Measurements from ENCODE around the gene GYPC.
A peak's percentile ranks its signal among the peaks of the same experiment; 100 is the strongest.
"Not testable (repeated sequence)": the region's sequence is repeated elsewhere in the genome, so short reads cannot be mapped to it uniquely, and the experiment has no call there.

Gene GYPC

DNA sequence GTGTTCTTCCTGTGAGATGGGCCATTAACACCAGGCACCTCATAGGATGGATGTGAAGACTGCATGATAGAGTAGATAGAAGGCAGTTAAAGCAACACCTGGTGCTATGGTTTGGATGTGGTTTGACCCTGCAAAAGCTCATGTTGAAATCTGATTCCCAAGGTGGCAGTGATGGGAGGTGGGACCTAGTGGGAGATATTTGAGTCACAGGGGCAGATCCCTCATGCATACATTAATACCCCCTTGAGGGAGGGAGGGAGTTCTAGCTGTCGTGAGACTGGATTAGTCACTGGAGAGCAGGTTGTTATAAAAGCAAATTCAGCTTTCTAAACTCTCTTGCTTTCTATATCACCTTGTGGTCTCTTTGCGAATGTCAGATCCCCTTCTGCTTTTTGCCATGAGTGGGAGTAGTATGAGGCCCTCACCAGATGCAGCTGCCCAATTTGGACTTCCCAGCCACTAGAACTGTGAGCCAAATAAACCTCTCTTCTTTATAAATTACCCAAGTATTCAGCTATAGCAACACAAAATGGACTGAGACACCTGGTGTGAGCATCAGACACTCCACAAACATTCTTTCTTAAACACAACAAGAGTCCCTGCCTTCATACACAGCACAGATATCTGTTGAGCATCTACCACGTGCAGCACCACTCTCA lies 37.1 kb downstream of the GYPC start:
- H3K27me3 ChIP-seq (ENCODE audit: insufficient read depth, insufficient read length); DNase-seq (ENCODE audit: low read depth, low spot score); H3K9ac ChIP-seq (ENCODE audit: insufficient read length, low read depth); H3K4me3 ChIP-seq (ENCODE audit: insufficient read length, low read depth); H3K4me1 ChIP-seq (ENCODE audit: insufficient read depth, insufficient read length): not testable (repeated sequence)
- Histone ChIP-seq H3K36me3 (ENCODE audit: insufficient read depth, insufficient read length, low read length) (peaks cover 37% of the 10 kb centered on the region), H3K9me3 (ENCODE audit: insufficient read depth, low read length) (peaks cover 11% of the 10 kb centered on the region; the same call in 1 of the 2 replicates)

DNA sequence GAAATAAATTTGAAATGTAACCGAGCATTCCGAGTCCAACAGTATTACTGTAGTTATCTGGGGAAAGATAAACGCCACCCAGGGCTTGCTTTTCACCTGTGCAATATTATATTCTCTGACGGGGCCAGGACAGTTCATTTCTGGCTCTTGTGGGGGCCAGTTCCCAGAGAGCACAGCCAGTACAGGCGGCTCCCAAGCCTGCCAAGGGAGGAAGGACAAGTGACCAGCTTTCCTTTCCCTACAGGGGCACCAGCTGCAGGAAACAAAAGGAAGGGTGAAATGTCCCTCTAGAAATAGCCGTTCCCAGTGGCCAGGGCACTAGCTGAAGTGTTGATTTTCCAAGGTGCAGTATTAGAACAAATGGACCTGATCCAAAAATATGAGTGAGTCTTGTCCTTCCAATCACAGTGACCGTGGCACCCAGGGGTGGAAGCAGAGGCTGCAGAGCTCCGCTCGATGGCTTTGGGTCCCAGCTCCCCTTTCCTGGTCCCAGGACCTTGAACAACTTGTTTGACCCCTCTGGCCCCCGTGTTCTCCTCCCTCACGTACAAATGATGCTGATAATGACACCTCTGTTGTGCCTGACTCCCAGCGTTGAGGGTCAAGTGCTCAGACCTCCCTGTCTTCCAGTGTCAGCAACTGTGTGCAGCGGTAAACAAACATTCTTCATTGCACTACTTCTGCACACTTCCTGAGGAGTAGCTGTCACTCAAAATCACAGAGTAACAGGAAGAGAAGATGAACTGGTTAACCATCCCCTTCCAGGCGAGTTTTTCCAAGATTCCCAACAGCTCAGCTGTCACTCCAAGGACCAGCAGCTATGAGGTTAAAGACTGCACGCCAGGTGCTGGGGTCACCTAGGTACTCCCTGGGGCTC lies 40.9 kb downstream of the GYPC start:
- Histone ChIP-seq H3K36me3 (ENCODE audit: insufficient read depth, insufficient read length, low read length) (peaks cover 34% of the 10 kb centered on the region), H3K9ac (ENCODE audit: insufficient read length, low read depth) (no peak overlapping the region), H3K4me1 (ENCODE audit: insufficient read depth, insufficient read length) (no peaks in the 10 kb centered on the region), H3K27me3 (ENCODE audit: insufficient read depth, insufficient read length) (no peaks in the 10 kb centered on the region), H3K4me3 (ENCODE audit: insufficient read length, low read depth) (no peak overlapping the region), H3K9me3 (ENCODE audit: insufficient read depth, low read length) (peaks cover 18% of the 10 kb centered on the region; the same call in 1 of the 2 replicates)
- no peak for DNase-seq (ENCODE audit: low read depth, low spot score)
- TF ChIP-seq YY1 (IDR thresholded peaks at IDR 0.05; ENCODE audit: insufficient read depth, insufficient read length): no peak
- TF ChIP-seq SUZ12 (IDR thresholded peaks at IDR 0.05; ENCODE audit: extremely low read depth, insufficient read depth, insufficient read length): no peak
- no peak for TF ChIP-seq ZNF274 (IDR thresholded peaks at IDR 0.05; ENCODE audit: low read depth, low read length)

DNA sequence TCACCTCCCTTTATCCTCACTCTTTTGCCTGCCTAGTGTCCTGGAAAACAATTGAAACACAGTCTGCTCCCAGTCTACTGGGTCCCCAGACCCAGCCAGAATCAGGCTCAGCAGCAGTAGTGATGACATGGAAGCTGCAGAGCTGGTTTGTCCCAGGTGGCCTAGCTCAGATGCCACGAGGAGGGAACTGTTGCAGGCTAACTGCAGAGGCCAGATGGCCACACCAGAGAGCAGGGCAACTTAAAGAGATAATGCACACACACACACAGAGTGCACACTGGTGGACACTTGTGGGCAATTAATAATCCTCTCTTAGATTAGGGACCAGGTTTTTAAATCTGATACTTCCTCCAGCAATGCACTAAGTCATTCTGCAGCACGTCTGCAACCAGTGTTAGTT lies 42.4 kb downstream of the GYPC start:
- Histone ChIP-seq H3K27me3 (ENCODE audit: insufficient read depth, insufficient read length) (no peaks in the 10 kb centered on the region), H3K9me3 (ENCODE audit: insufficient read depth, low read length) (peaks cover 15% of the 10 kb centered on the region; the same call in 1 of the 2 replicates), H3K9ac (ENCODE audit: insufficient read length, low read depth) (no peak overlapping the region), H3K4me1 (ENCODE audit: insufficient read depth, insufficient read length) (no peaks in the 10 kb centered on the region), H3K36me3 (ENCODE audit: insufficient read depth, insufficient read length, low read length) (peaks cover 34% of the 10 kb centered on the region), H3K4me3 (ENCODE audit: insufficient read length, low read depth) (no peak overlapping the region)
- DNase-seq (ENCODE audit: low read depth, low spot score): no peak
- TF ChIP-seq SUZ12 (IDR thresholded peaks at IDR 0.05; ENCODE audit: extremely low read depth, insufficient read depth, insufficient read length) (no peak), YY1 (IDR thresholded peaks at IDR 0.05; ENCODE audit: insufficient read depth, insufficient read length) (no peak), ZNF274 (IDR thresholded peaks at IDR 0.05; ENCODE audit: low read depth, low read length) (no peak)

DNA sequence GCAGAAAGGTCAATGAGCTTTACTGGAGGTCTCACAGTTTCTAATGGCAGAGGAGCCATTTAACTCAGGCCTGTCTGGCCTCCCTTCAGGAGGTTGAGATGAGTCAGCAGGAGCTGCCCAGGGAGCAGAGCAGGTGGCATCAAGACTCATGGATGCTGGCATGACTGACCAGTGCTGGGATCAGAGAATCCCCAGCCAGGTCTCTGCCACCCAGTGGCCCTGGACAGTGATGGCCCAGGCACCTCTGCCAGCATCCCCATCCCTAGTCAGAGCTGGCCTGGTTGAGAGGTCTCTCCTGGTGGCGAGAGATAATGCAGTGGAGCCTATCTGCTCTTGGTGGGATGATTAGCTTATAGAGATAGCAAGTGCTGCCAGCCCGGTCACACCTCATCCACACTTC lies 43.1 kb downstream of the GYPC start:
- no peak for TF ChIP-seq YY1 (IDR thresholded peaks at IDR 0.05; ENCODE audit: insufficient read depth, insufficient read length)
- no peak for TF ChIP-seq ZNF274 (IDR thresholded peaks at IDR 0.05; ENCODE audit: low read depth, low read length)
- no peak for TF ChIP-seq SUZ12 (IDR thresholded peaks at IDR 0.05; ENCODE audit: extremely low read depth, insufficient read depth, insufficient read length)
- no peak for DNase-seq (ENCODE audit: low read depth, low spot score)
- peaks cover 28% of the 10 kb centered on the region for H3K36me3 ChIP-seq (ENCODE audit: insufficient read depth, insufficient read length, low read length)

DNA sequence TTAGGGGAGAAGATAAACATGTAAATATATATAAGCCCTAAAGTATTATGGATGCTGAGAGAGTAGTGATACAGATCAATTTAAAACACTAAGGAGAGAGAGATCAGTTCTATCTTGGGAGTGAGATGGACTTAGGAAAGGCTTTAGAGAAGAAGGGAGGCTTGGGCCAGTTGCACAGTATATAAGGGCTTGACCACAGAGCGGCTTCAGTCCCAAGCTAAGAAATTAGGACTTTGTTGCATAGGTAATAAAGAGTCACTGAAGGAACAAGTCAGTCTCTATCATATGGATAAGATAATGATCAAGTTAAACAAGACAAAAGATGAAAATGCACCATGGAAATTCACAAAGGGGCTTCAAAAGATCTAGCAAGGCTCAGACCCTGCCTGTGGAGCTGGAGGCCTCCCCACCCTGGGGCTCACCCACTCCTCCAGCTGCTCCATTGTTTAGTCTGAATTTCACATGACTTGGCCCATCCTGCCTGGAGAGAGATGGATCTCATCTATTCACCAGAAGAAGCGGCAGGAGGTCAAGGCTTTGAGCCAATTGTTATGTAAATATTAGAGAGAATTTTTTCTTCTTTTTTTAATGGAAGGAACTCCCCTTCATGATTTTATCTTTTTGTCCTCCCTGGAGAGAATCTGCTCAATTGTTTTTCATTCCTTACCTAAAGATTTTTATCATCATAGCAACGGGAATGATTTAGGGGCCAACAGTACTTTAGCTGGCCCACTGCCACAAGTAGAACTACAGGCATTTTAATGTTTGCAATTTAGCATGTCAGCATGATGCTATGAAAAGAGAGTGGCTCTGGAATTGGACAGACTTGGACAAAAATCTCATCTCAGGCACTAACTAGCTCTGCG lies 44.0 kb downstream of the GYPC start:
- peak; percentile 57 for DNase-seq (ENCODE audit: low read depth, low spot score)
- Histone ChIP-seq H3K9ac (ENCODE audit: insufficient read length, low read depth) (no peak overlapping the region), H3K4me3 (ENCODE audit: insufficient read length, low read depth) (no peak overlapping the region), H3K36me3 (ENCODE audit: insufficient read depth, insufficient read length, low read length) (peaks cover 24% of the 10 kb centered on the region), H3K27me3 (ENCODE audit: insufficient read depth, insufficient read length) (no peaks in the 10 kb centered on the region), H3K9me3 (ENCODE audit: insufficient read depth, low read length) (peaks cover 12% of the 10 kb centered on the region; the same call in 1 of the 2 replicates), H3K4me1 (ENCODE audit: insufficient read depth, insufficient read length) (no peaks in the 10 kb centered on the region)
- TF ChIP-seq YY1 (IDR thresholded peaks at IDR 0.05; ENCODE audit: insufficient read depth, insufficient read length) (no peak), SUZ12 (IDR thresholded peaks at IDR 0.05; ENCODE audit: extremely low read depth, insufficient read depth, insufficient read length) (no peak), ZNF274 (IDR thresholded peaks at IDR 0.05; ENCODE audit: low read depth, low read length) (no peak)

More for the DNA sequence above, 43.1 kb downstream of the GYPC start:
- Histone ChIP-seq H3K9ac (ENCODE audit: insufficient read length, low read depth) (no peak overlapping the region), H3K27me3 (ENCODE audit: insufficient read depth, insufficient read length) (no peaks in the 10 kb centered on the region), H3K4me1 (ENCODE audit: insufficient read depth, insufficient read length) (no peaks in the 10 kb centered on the region), H3K4me3 (ENCODE audit: insufficient read length, low read depth) (no peak overlapping the region), H3K9me3 (ENCODE audit: insufficient read depth, low read length) (peaks cover 12% of the 10 kb centered on the region; the same call in 1 of the 2 replicates)

DNA sequence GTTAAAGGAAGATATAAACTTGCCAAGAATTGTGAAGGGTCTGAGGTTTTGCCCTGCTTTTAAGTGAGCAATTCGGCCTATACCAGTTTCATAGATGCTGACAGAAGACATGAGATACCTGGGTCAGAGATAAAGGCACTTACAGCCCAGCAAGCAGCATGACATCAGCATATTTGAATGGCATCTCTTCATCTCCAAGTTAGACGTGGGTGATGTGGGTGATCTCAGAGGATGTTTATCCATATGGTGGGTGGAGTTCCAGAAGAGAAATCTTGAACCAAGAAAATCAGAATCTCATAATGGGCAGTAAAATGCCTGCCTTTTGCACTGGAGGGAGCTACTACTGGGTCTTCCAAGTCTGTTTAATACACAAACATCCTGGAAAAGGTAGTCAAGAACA lies 44.7 kb downstream of the GYPC start:
- H3K27me3 ChIP-seq (ENCODE audit: insufficient read depth, insufficient read length): no peaks in the 10 kb centered on the region
- no peak for DNase-seq (ENCODE audit: low read depth, low spot score)
- no peaks in the 10 kb centered on the region for H3K4me1 ChIP-seq (ENCODE audit: insufficient read depth, insufficient read length)
- H3K4me3 ChIP-seq (ENCODE audit: insufficient read length, low read depth): no peak overlapping the region
- H3K9ac ChIP-seq (ENCODE audit: insufficient read length, low read depth): no peak overlapping the region
- peaks cover 12% of the 10 kb centered on the region; the same call in 1 of the 2 replicates for H3K9me3 ChIP-seq (ENCODE audit: insufficient read depth, low read length)
- peaks cover 20% of the 10 kb centered on the region for H3K36me3 ChIP-seq (ENCODE audit: insufficient read depth, insufficient read length, low read length)
- no peak for TF ChIP-seq SUZ12 (IDR thresholded peaks at IDR 0.05; ENCODE audit: extremely low read depth, insufficient read depth, insufficient read length)
- TF ChIP-seq YY1 (IDR thresholded peaks at IDR 0.05; ENCODE audit: insufficient read depth, insufficient read length): no peak
- TF ChIP-seq ZNF274 (IDR thresholded peaks at IDR 0.05; ENCODE audit: low read depth, low read length): no peak
